ENCODE data around the gene LYL1. TPM values are rescaled to one million over a fixed set of nuclear protein-coding genes. Genes with fewer than 3 reads are reported as not detected.

LYL1 gene
- total and polyA plus RNA-seq, 2 donors (not counting 3 experiments of a cell fraction or from before 2014, with no cell fraction given): 74.4 to 87.3 TPM

GRCh38 chr19:13132471-13133180 lies 30.0 kb upstream of the LYL1 start:
- H3K27ac ChIP-seq (ENCODE audit: insufficient read depth, low read depth, low read length): no peak overlapping the region
- TF ChIP-seq POLR2AphosphoS5 (IDR thresholded peaks at IDR 0.05; ENCODE audit: insufficient read depth, low read depth, low read length): no peak
- TF ChIP-seq GATA2 (IDR thresholded peaks at IDR 0.05; ENCODE audit: insufficient read depth, insufficient read length, low read depth, low read length): no peak
- TF ChIP-seq CTCF (IDR thresholded peaks at IDR 0.05; ENCODE audit: extremely low read depth in 1 of 2, insufficient read depth in 1 of 2, low read depth in 1 of 2, low read length in 2 of 2): no peak
- TF ChIP-seq MYC (IDR thresholded peaks at IDR 0.05; ENCODE audit: low read depth, low read length): no peak
- no peak for TF ChIP-seq JUN (IDR thresholded peaks at IDR 0.05; ENCODE audit: borderline replicate concordance, insufficient read depth, insufficient read length, low read depth)
- TF ChIP-seq FOS (IDR thresholded peaks at IDR 0.05; ENCODE audit: borderline replicate concordance, insufficient read depth, low read length): no peak
- TF ChIP-seq EZH2 (IDR thresholded peaks at IDR 0.05; ENCODE audit: borderline replicate concordance, low read depth, low read length, severe bottlenecking): no peak
- TF ChIP-seq MAX (IDR thresholded peaks at IDR 0.05; ENCODE audit: insufficient read depth, insufficient read length): no peak
- TF ChIP-seq POLR2A (IDR thresholded peaks at IDR 0.05; ENCODE audit: low read depth, low read length): no peak
- intact Hi-C loops (cut with micrococcal nuclease) (no loop called here), dilution Hi-C loops (cut with MboI; ENCODE audit: extremely low pct_ligation_motif_present, low sequenced_read_pairs) (no loop called here)
- no peak overlapping the region for H3K9ac ChIP-seq (replicated peaks; ENCODE audit: extremely low read depth, insufficient read depth, low read length)
- peaks cover 2% of the 10 kb centered on the region for H4K20me1 ChIP-seq (replicated peaks; ENCODE audit: control insufficient read depth, extremely low read depth, insufficient read depth, low read length)
- DNase-seq (ENCODE audit: low read depth, low spot score) (no peak), FAIRE-seq (no peak)
- BruUV-seq (replicated peaks): no TSS peak
- ChIA-PET POLR2A (interaction anchor here (1.1 kb wide), 1 partner anchor 32 kb away, joined by 3 read pairs; no protein-coding TSS in a partner anchor), CTCF (interaction anchor here (0.5 to 2.3 kb wide), 6 partner anchors 13 to 606 kb away, joined by 3 to 7 read pairs (median 4); no protein-coding TSS in a partner anchor)
- no peaks in the 10 kb centered on the region for H3K9me1 ChIP-seq (replicated peaks; ENCODE audit: control insufficient read depth, extremely low read depth, insufficient read depth, low read length)
- no peaks in the 10 kb centered on the region for H3K27me3 ChIP-seq (ENCODE audit: control insufficient read depth in 2 of 2, insufficient read depth in 2 of 2, low read length in 2 of 2)
- peaks cover 6 to 28% of the 10 kb centered on the region in 2 experiments for H3K36me3 ChIP-seq (ENCODE audit: control insufficient read depth in 2 of 2, extremely low read depth in 1 of 2, insufficient read depth in 2 of 2, low read length in 2 of 2)
- H3K4me1 ChIP-seq (ENCODE audit: control insufficient read depth, extremely low read depth, insufficient read depth, low read length): no peaks in the 10 kb centered on the region
- no peaks in the 10 kb centered on the region for H3K9me3 ChIP-seq (replicated peaks; ENCODE audit: control insufficient read depth, insufficient read depth, low read length)
- H3K79me2 ChIP-seq (ENCODE audit: control insufficient read depth, insufficient read depth, low read length): peaks cover 65% of the 10 kb centered on the region
- no peak overlapping the region for H3K4me2 ChIP-seq (ENCODE audit: insufficient read depth, low read length)
- no peak overlapping the region for H3K4me3 ChIP-seq (replicated peaks in 1 of 3; ENCODE audit: insufficient read depth in 1 of 3, low read depth in 1 of 3, low read length in 3 of 3)
- H2AFZ ChIP-seq (ENCODE audit: low read depth, low read length): no peak overlapping the region

Measured in endothelial cell of umbilical vein (primary cell).